Right lobe of liver (tissue), 4 donors: ENCODE data around the gene CCDC102A.
"Not testable (repeated sequence)": the region's sequence is repeated elsewhere in the genome, so short reads cannot be mapped to it uniquely, and the experiment has no call there.

Experiments used
- CTCF ChIP-seq, 4 donors: fragments of 200-600 bp in 3 of 4; fragments of 450-650 bp in 1 of 4; IDR thresholded peaks; one replicate each; pipeline versions ENCODE4 v1.5.1 to v1.8.0; 2016 to 2022; ENCODE audit warnings: antibody characterized with exemption in 4 of 4, mild to moderate bottlenecking in 2 of 4
- POLR2A ChIP-seq: fragments of 450-650 bp; IDR thresholded peaks from one replicate; pipeline ENCODE4 v1.6.1; 2017; ENCODE audit warnings: antibody characterized with exemption, mild to moderate bottlenecking
- donor health status: DM: no; HTN: no; CAD: no.
- donor health status: DM: no; HTN: no; CAD: no.
- donor health status: DM: no; HTN: yes; CAD: no.

- not testable (repeated sequence) for TF ChIP-seq CTCF (IDR thresholded peaks at IDR 0.05); POLR2A
Measured at GRCh38 chr16:57547524-57547923, 11.2 kb upstream of the CCDC102A start.
